ENCODE measurements around the gene PIGP. TPM values are rescaled to one million over a fixed set of nuclear protein-coding genes. Genes with fewer than 3 reads are reported as not detected.
A peak's percentile ranks its signal among the peaks of the same experiment; 100 is the strongest.

The PIGP gene
- total and polyA plus RNA-seq, 9 of the 15 experiments (the other 6 are each of a cell fraction or from before 2014, with no cell fraction given) = 18.3 to 122 (median 35.6) TPM

GRCh38 chr21:37072274-37072987, 440 bp downstream of the PIGP start (continued):
- TF ChIP-seq ARID4B (CRISPR knock-in tag; IDR thresholded peaks at IDR 0.05) (no peak), ZBTB33 (CRISPR knock-in tag; IDR thresholded peaks at IDR 0.05) (no peak; the same call in none of the 2 replicates), YBX1 (IDR thresholded peaks at IDR 0.05) (no peak), DPF2 (IDR thresholded peaks at IDR 0.05) (no peak; the same call in 1 of the 2 replicates), ZNF609 (CRISPR knock-in tag; IDR thresholded peaks at IDR 0.05; ENCODE audit: borderline replicate concordance) (0 out of 2 replicates have a peak, but pooled peaks have one; percentile 13), USF1 (CRISPR knock-in tag; IDR thresholded peaks at IDR 0.05) (no peak), ILK (tag; IDR thresholded peaks at IDR 0.05; ENCODE audit: borderline replicate concordance, low read depth) (no peak), PKNOX1 (IDR thresholded peaks at IDR 0.05) (0 out of 2 replicates have a peak, but pooled peaks have one; percentile 3), ZNF311 (CRISPR knock-in tag; IDR thresholded peaks at IDR 0.05) (no peak), E2F4 (CRISPR knock-in tag; IDR thresholded peaks at IDR 0.05; ENCODE audit: low read depth) (0 out of 2 replicates have a peak, but pooled peaks have one; percentile 25)

Data from K562 (cell line).